Stimulated activated CD8-positive, alpha-beta memory T cell treated with anti-CD3 and anti-CD28 coated beads, Interleukin-12 subunit alpha, Interleukin-12 subunit beta, amount 100 ng/mL, for 4 hours (primary cell): ENCODE data around the gene GPR37.

Experiments
- DNase-seq: peaks from one replicate; pipeline ENCODE4 v3.0.0-alpha.2; 2020; ENCODE audit warnings: low read depth

The GPR37 gene

GRCh38 chr7:124780056-124780455, 14.5 kb upstream of the GPR37 start:
- no peak for DNase-seq

DNA sequence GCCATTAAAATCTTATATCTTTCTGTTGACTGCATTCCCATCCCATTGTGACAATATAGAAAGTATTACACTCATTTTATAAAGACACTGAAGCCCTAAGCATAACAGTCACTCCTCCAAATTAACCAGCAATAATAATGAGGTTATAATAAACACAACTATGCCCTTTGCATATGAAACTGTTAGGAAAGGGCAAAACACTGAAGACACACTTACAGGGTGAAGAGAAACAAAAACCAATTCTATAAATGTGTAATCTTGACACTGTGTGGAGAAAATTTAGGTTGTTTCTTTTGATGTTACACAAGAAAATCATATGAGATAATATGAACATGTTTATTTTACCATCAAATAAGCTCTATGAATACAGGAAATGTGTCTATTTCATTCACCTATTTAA, 14.0 kb upstream of the GPR37 start:
- DNase-seq: no peak

DNA sequence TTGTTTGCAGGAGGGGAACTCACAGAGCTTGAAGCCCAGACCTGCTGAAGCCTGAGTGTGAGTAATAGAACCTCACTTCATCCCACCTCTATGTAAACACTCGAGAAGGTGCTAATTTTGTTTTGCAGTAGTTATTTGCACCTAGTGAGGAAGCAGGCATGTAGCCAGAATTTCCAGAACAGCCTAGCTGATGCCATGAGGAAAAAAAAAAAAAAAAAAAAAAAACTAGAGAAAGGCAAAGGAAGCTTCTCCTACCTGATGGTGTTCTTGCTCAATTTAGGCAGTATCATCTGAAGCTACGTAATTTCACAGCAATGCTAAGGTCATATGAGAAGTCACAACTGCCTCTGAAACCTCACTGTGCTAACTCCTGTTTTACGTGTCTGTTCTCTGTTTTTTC, 13.6 kb upstream of the GPR37 start:
- DNase-seq: no peak

DNA sequence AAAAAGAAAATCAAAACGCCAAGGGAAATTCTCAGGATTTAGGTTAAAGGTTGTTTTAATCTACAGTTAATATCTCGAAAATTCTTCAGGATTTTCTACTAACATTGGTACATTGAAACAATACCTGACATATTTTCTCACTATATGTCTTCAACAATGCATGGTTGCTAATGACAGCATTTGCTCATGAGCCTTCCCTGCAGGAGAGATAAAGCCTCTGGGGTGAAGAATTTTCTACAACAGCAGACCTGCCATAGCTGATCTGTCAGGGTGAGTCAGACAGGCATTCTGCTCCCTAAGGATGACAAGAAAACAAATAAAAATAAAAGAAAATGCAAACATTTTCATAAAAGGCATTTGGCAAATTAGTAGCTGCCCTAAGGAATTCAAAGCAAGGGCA, 11.7 kb upstream of the GPR37 start:
- DNase-seq: no peak

- DNase-seq: no peak
These were observed 10.6 kb upstream of the GPR37 start for GRCh38 chr7:124776153-124776552.

- DNase-seq: no peak
These were observed 9.8 kb upstream of the GPR37 start for GRCh38 chr7:124775422-124775821.

- no peak for DNase-seq
These were observed 8.3 kb upstream of the GPR37 start for GRCh38 chr7:124773938-124774337.

DNA sequence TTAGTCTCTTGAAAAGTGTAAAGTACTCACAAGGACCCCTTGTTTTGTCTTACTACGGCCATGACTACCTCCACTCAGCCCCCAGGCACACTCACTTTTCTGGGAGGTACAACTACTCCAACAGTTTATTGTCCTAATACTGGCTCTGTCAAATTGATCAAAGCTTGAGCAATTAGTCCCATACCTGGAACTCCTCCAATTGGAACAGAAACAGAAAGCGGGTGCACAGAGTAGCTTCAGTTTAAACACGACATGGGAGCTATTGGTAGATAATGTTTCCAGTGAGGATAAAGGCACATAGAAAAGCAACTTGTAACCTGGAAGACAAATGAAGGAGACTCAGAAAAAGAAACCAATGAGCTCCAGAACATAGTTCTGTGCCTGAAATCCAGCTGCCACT, 7.7 kb upstream of the GPR37 start:
- no peak for DNase-seq

DNA sequence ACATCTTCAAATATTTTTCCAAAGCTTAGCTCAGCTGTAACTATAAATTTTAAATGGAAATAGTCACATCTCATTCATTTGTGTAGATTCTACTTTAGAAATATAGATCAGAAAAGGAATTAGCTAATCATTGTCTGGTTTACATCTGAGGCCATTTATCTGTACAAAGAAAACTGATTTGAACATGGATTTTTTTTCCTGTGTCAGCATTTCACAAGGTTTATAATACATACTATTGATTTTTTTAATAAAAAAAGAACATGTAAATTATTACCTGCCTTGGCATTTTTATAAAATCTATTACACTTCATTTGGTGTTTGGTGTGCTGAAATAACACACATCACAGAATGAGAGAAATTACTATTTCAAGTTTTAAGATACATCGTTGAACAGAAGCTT, 3.5 kb upstream of the GPR37 start:
- DNase-seq: no peak

DNA sequence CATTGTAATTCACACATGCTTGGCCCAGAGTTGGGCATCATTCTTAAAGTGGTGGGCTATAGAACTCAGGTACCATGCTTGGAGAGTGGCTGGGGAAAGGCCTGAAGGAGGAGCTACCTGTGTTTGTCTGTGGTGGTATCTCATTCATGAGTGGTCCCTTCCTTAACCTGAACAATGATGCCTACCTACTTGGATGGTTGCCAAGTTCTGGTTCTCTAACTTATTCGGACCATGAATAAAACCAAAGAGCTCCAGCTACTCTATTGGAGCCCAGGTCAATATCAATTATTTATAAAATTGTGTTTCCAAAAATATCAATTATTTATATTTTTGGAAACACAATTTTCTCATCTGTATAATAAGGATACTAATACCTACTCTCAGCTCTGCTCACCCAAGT, 2.9 kb upstream of the GPR37 start:
- DNase-seq: no peak

DNA sequence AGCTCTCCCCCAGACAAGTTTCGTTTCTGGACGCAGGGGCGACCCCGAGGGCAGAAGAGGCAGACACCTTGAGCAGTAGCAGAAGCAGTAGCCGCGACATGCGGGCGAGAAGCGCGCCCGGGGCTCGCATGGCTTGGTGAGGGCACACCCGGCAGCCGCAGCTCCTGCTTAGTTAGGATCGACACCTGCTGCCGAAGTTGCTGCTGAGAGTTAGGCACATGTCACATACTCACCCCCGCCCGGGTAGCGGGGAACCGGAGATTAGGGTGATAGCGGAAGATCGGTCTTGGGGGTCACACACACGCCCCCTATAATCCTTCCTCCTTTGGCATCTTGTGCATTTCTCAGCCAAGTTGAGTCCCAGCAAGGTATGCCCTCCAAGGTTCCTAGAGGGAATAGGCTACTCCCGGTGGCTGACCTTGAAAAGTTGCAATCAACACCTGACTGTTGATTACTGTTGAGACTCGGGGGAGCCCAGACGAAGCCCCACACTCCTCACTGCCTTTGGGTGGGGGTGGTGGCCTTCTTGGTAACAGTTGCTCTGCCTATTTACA, 668 bp downstream of the GPR37 start:
- DNase-seq: no peak

- DNase-seq: no peak
These were observed 1.3 kb downstream of the GPR37 start for GRCh38 chr7:124764051-124764846.

GRCh38 chr7:124762611-124763143, 2.9 kb downstream of the GPR37 start:
- no peak for DNase-seq

DNA sequence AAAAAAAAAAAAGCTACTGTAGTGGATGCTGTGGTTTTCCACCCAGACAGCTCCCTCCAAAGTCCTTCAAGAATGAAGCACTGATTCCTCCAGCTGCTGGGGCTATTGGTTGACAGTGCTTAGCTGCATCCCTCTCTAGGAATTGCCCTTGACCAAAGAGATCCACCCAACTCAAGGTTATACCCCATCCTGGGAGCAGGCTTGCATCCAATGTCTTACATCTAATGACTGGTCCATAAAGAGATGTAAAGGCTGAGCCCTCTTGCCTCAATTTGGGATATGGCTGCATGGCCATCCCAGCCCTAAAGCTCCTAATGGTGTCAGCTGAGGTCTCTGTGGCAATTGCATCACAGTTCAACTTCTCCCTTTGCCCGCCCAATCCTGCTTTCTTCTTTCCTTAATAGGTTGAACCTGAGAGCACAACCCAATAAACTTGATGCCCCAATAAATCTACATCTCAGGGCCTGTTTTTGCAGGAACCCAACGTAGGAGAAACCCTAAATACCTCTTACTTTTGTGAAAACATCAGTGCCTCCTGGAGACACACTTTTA, 4.4 kb downstream of the GPR37 start:
- no peak for DNase-seq

DNA sequence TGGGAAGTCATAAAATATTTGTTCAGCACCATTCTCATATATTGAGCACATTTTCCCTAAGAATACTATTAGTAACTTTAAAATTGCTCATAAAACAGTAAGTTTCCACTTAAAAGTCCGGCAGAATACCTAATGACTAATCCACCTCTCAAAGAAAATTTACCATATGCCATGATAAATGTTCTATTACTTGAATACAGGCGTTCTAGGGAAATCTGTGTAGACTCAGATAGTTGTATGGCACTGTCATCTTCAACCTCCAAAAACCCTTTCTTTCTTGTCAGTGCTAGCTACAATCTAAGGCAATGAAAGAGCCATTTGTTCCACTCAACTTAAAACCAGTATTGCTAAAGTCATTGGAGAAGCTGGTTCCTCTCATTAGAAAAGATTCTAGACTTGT, 7.3 kb downstream of the GPR37 start:
- DNase-seq: no peak

- no peak for DNase-seq
These were observed 10.9 kb downstream of the GPR37 start for GRCh38 chr7:124754576-124755268.

GRCh38 chr7:124752310-124752709, 13.3 kb downstream of the GPR37 start:
- no peak for DNase-seq

DNA sequence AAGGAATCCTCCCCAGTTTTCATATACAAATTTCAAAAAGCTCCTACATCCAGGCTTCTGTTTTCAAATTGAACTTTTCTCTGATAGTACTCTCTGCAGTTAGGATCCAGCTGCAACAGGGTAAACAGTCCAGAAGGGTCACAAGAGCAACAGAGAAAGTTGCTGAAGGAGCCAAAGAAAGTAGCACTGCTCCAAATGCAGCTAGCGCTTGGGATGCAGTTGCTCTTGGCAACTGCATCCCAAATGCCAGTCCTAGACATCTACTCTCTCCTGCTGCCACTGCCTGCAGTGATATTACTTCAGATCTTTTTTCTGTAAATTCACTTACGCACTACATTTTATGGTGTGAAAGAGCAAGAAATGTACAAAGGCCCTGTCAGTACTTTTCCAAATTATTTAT, 14.6 kb downstream of the GPR37 start:
- DNase-seq: no peak

DNA sequence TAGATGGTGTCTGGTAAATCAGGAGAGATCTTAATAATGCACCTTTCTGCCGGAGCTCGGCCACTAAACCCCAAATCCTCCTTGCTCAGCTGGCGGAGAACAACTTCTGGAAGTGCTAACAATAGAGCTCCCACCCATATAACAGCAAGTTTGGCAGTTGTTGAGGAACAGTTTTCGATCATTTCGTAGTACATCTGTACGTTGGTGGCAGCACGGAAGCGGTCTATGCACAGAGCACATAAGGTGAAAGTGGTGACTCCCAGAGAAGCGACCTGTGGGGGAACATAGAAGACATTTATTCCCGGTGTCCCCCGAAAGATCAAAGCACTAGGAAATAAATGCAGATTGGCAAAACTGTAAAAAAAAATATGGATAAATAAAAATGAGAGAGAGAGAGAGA, 18.5 kb downstream of the GPR37 start:
- no peak for DNase-seq

DNA sequence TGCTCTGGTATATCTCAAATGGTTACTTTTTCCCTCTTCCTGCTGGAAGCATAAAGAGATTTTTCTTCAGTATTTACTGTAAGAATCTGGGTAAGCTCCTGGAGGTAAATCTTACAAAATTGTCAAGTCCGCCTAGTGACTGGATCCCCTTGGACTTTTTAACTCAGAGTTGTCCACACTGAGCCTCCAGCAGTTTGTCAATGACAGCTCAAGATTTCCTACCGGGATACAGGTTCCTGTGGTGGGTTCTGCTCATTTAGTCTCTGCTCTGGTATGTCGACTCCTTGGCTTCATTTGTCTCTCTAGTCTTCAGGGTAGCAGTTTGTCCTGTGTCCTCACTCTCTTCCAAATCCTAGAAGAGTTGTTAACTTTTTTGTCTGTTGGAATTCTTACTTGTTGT, 27.0 kb downstream of the GPR37 start:
- no peak for DNase-seq

GRCh38 chr7:124737760-124738300, 27.8 kb downstream of the GPR37 start:
- DNase-seq: no peak

DNA sequence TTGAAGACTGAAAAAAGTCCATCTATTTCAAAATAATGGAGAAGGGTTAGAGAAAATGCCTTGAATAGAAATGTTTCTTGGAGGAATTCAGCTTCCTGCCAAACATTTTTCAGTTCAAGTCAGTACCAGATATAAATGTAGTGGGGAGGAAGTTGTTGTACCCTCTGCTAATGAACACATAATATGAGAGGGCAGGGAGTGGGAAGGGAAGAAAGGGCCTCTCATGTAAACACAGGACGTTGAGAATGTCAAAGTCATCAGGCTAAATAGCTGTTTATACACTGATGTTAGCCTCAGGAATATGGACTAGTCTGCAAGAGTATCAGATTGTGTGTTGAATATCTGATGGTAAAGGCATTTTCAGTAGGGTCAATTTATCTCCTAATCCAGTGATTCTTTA, 37.0 kb downstream of the GPR37 start:
- DNase-seq: no peak
